ENCODE measurements around the gene MEIOB.

The MEIOB gene

DNA sequence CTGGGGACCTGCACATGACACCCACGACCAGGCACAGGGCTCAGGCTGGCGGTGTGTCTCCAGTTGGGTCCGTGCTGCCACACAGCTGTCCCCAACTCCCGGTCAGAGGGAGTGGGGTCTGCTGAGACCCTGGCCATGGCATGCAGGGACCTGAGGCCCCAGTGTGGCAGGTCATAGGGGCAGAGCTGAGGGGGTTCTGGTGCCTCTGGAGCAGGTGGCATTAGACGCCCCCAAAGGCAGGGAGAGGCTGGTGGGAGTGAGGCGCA lies 85.0 kb downstream of the MEIOB start:
- DNase-seq (ENCODE audit: low read depth), result no peak

DNA sequence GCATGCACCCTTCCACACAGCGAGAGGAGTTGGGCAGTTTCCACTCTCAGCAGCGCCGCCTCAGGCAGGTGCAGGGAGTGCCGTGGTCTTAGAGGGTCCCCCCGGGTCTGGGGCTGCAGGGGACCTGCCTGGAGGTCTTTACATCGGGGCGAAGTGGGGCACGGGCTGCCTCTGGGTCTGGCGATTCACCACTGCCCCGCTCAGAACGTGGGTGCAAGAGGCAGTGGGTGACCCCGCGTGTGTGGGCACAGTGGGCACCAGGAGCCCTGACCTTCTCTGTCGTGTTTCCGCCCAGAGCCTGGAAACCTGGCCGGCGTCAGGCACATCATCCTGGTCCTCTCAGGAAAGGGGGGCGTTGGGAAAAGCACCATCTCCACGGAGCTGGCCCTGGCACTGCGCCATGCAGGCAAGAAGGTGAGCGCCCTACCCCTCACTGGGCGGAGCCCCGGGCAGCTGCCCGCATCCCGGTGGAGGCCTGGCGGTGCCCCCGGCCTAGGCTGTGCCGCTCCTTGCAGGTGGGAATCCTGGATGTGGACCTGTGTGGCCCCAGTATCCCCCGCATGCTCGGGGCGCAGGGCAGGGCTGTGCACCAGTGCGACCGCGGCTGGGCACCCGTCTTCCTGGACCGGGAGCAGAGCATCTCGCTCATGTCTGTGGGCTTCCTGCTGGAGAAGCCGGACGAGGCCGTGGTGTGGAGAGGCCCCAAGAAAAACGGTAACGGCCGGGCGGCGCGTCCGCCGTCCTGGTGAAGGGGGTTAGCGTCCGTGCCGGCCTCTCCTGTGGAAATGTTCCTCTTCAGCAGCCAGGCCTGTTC lies 85.5 kb downstream of the MEIOB start:
- DNase-seq (ENCODE audit: low read depth), result no peak

DNA sequence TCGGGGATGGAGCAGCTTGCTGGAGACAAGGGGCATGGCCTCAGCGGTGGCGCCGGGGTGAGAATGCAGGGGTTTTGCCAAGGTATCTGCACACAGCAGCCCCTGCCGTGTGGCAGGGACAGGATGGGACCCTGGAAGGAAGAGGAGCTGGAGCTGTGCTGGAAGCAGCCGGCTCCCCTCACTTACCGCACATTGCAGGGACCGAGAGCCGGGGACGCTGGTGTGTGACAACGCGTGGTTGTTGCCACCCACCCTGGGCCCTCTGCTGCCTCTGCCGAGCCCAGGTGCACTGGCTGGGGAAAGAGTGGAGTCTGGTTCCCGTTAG lies 86.2 kb downstream of the MEIOB start:
- no peak for DNase-seq (ENCODE audit: low read depth)

GRCh38 chr16:1784977-1785845 lies 86.8 kb downstream of the MEIOB start:
- DNase-seq (ENCODE audit: low read depth), result no peak
